Activated naive CD4-positive, alpha-beta T cell treated with anti-CD3 and anti-CD28 coated beads, Interleukin-2, amount 50 U/mL, for 24 hours (primary cell): ENCODE measurements around the gene MICU2.

Experiments
- H3K27ac Mint-ChIP-seq: one replicate; pipeline ENCODE4 v1.8.0; 2021; ENCODE audit warnings: mild to moderate bottlenecking, mixed read lengths
- H3K27me3 Mint-ChIP-seq: one replicate; pipeline ENCODE4 v1.8.0; 2021; ENCODE audit warnings: mixed read lengths
- H3K36me3 Mint-ChIP-seq: one replicate; pipeline ENCODE4 v1.8.0; 2021; ENCODE audit warnings: mixed read lengths
- H3K4me1 Mint-ChIP-seq: one replicate; pipeline ENCODE4 v1.8.0; 2021; ENCODE audit warnings: mixed read lengths
- H3K4me3 Mint-ChIP-seq: one replicate; pipeline ENCODE4 v1.8.0; 2021; ENCODE audit warnings: mild to moderate bottlenecking, mixed read lengths
- H3K9me3 Mint-ChIP-seq: one replicate; pipeline ENCODE4 v1.8.0; 2021; ENCODE audit warnings: mixed read lengths

The MICU2 gene

GRCh38 chr13:21501686-21502085 is 102.3 kb downstream of the MICU2 start:
- no peaks in the 10 kb centered on the region for H3K27me3 Mint-ChIP-seq
- no peak overlapping the region for H3K4me3 Mint-ChIP-seq
- H3K27ac Mint-ChIP-seq: no peak overlapping the region
- H3K36me3 Mint-ChIP-seq: peaks cover 14% of the 10 kb centered on the region
- no peaks in the 10 kb centered on the region for H3K9me3 Mint-ChIP-seq
- H3K4me1 Mint-ChIP-seq: no peaks in the 10 kb centered on the region

- Mint-ChIP-seq H3K4me1 (no peaks in the 10 kb centered on the region), H3K36me3 (peaks cover 21% of the 10 kb centered on the region), H3K4me3 (no peak overlapping the region), H3K9me3 (peaks cover 18% of the 10 kb centered on the region), H3K27me3 (no peaks in the 10 kb centered on the region), H3K27ac (no peak overlapping the region)
Measured at GRCh38 chr13:21486322-21486721, 117.6 kb downstream of the MICU2 start.

- peaks cover 6% of the 10 kb centered on the region for H3K36me3 Mint-ChIP-seq
- no peak overlapping the region for H3K27ac Mint-ChIP-seq
- no peak overlapping the region for H3K4me3 Mint-ChIP-seq
- H3K4me1 Mint-ChIP-seq: peaks cover 4% of the 10 kb centered on the region
- peaks cover 2% of the 10 kb centered on the region for H3K27me3 Mint-ChIP-seq
- peaks cover 12% of the 10 kb centered on the region for H3K9me3 Mint-ChIP-seq
Measured at GRCh38 chr13:21483748-21484147, 120.2 kb downstream of the MICU2 start.

GRCh38 chr13:21481359-21481758 is 122.6 kb downstream of the MICU2 start:
- no peak overlapping the region for H3K27ac Mint-ChIP-seq
- peaks cover 2% of the 10 kb centered on the region for H3K27me3 Mint-ChIP-seq
- no peak overlapping the region for H3K4me3 Mint-ChIP-seq
- H3K4me1 Mint-ChIP-seq: peaks cover 11% of the 10 kb centered on the region
- peaks cover 5% of the 10 kb centered on the region for H3K9me3 Mint-ChIP-seq
- H3K36me3 Mint-ChIP-seq: peaks cover 3% of the 10 kb centered on the region

- H3K4me3 Mint-ChIP-seq: peak overlapping the region; percentile 8
- peaks cover 11% of the 10 kb centered on the region for H3K4me1 Mint-ChIP-seq
Measured at GRCh38 chr13:21478881-21479808, 124.8 kb downstream of the MICU2 start.

GRCh38 chr13:21476893-21477472 is 127.0 kb downstream of the MICU2 start:
- Mint-ChIP-seq H3K9me3 (no peaks in the 10 kb centered on the region), H3K36me3 (no peaks in the 10 kb centered on the region), H3K4me1 (peaks cover 11% of the 10 kb centered on the region), H3K27me3 (peaks cover 2% of the 10 kb centered on the region), H3K4me3 (peak overlapping the region; percentile 83), H3K27ac (no peak overlapping the region)

More at GRCh38 chr13:21478881-21479808, 124.8 kb downstream of the MICU2 start:
- Mint-ChIP-seq H3K27ac (peak overlapping the region; percentile 25), H3K36me3 (no peaks in the 10 kb centered on the region), H3K9me3 (no peaks in the 10 kb centered on the region), H3K27me3 (peaks cover 2% of the 10 kb centered on the region)

GRCh38 chr13:21475115-21475514 is 128.9 kb downstream of the MICU2 start:
- Mint-ChIP-seq H3K9me3 (no peaks in the 10 kb centered on the region), H3K4me3 (no peak overlapping the region), H3K27ac (no peak overlapping the region), H3K4me1 (peaks cover 11% of the 10 kb centered on the region), H3K36me3 (peaks cover 1% of the 10 kb centered on the region), H3K27me3 (peaks cover 2% of the 10 kb centered on the region)

- no peak overlapping the region for H3K27ac Mint-ChIP-seq
- peaks cover 3% of the 10 kb centered on the region for H3K36me3 Mint-ChIP-seq
- H3K4me1 Mint-ChIP-seq: no peaks in the 10 kb centered on the region
- no peak overlapping the region for H3K4me3 Mint-ChIP-seq
- no peaks in the 10 kb centered on the region for H3K27me3 Mint-ChIP-seq
- H3K9me3 Mint-ChIP-seq: no peaks in the 10 kb centered on the region
Measured at GRCh38 chr13:21470785-21471184, 133.2 kb downstream of the MICU2 start.

- Mint-ChIP-seq H3K36me3 (peaks cover 2% of the 10 kb centered on the region), H3K9me3 (no peaks in the 10 kb centered on the region), H3K4me3 (no peak overlapping the region), H3K27ac (no peak overlapping the region), H3K27me3 (no peaks in the 10 kb centered on the region), H3K4me1 (no peaks in the 10 kb centered on the region)
Measured at GRCh38 chr13:21466527-21466926, 137.4 kb downstream of the MICU2 start.

- peaks cover 1% of the 10 kb centered on the region for H3K36me3 Mint-ChIP-seq
Measured at GRCh38 chr13:21465710-21466160, 138.2 kb downstream of the MICU2 start.

GRCh38 chr13:21463424-21463823 is 140.5 kb downstream of the MICU2 start:
- no peak overlapping the region for H3K4me3 Mint-ChIP-seq
- H3K36me3 Mint-ChIP-seq: peaks cover 1% of the 10 kb centered on the region
- no peaks in the 10 kb centered on the region for H3K9me3 Mint-ChIP-seq
- H3K4me1 Mint-ChIP-seq: peaks cover 8% of the 10 kb centered on the region
- no peaks in the 10 kb centered on the region for H3K27me3 Mint-ChIP-seq
- no peak overlapping the region for H3K27ac Mint-ChIP-seq

More at GRCh38 chr13:21465710-21466160, 138.2 kb downstream of the MICU2 start:
- Mint-ChIP-seq H3K4me1 (no peaks in the 10 kb centered on the region), H3K4me3 (no peak overlapping the region), H3K27me3 (no peaks in the 10 kb centered on the region), H3K9me3 (no peaks in the 10 kb centered on the region), H3K27ac (no peak overlapping the region)

- Mint-ChIP-seq H3K36me3 (no peaks in the 10 kb centered on the region), H3K9me3 (no peaks in the 10 kb centered on the region), H3K27me3 (no peaks in the 10 kb centered on the region), H3K27ac (no peak overlapping the region), H3K4me3 (peak overlapping the region; percentile 17), H3K4me1 (peaks cover 28% of the 10 kb centered on the region)
Measured at GRCh38 chr13:21461131-21461530, 142.8 kb downstream of the MICU2 start.

GRCh38 chr13:21458813-21459701 is 144.9 kb downstream of the MICU2 start, which contains the start of gene ZDHHC20:
ZDHHC20 (minus strand) TSS chr13:21459303; CDS start chr13:21459171, 132 bp downstream.
- Mint-ChIP-seq H3K27ac (peak within 1 kb of the TSS; percentile 84), H3K27me3 (no peaks in the 10 kb centered on the region), H3K4me3 (peak within 1 kb of the TSS; percentile 95), H3K36me3 (peaks cover 4% of the 10 kb centered on the region), H3K4me1 (peaks cover 48% of the 10 kb centered on the region), H3K9me3 (no peaks in the 10 kb centered on the region)

- Mint-ChIP-seq H3K4me3 (peak overlapping the region; percentile 95), H3K36me3 (peaks cover 4% of the 10 kb centered on the region), H3K4me1 (peaks cover 50% of the 10 kb centered on the region), H3K27ac (peak overlapping the region; percentile 84), H3K27me3 (no peaks in the 10 kb centered on the region), H3K9me3 (no peaks in the 10 kb centered on the region)
Measured at GRCh38 chr13:21458451-21458812, 145.5 kb downstream of the MICU2 start.

GRCh38 chr13:21453387-21454081 is 150.4 kb downstream of the MICU2 start:
- Mint-ChIP-seq H3K9me3 (no peaks in the 10 kb centered on the region), H3K27ac (no peak overlapping the region), H3K4me1 (peaks cover 80% of the 10 kb centered on the region), H3K4me3 (no peak overlapping the region), H3K36me3 (peaks cover 9% of the 10 kb centered on the region), H3K27me3 (no peaks in the 10 kb centered on the region)
